ENCODE results near the gene AP3S2.

DNA sequence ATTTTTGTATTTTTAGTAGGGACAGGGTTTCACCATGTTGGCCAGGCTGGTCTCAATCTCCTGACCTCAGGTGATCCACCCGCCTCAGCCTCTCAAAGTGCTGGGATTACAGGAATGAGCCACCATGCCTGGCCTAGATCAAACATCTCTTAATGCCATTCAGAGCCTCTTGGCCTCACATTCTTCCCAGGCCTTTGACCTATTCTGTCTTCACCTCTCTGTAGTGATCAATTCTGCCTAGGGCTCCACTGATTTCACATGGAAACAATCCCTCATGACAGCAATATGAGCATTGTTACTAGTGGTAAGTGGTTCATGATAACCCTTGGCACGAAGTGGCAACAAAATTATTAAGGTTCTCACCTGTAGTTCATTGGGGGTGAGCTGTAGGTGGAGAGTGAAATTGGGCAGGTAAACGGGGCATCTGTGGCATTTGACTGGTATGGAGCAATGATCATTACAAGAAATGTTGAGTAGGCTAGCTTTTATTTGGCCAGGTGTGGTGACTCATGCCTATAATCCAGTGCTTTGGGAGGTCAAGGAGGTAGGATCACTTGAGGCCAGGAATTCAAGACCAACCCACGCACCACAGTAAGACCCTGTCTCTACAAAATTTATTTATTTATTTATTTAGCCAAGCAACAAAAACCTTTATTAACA is 23.8 kb upstream of the AP3S2 start:
- TF ChIP-seq, protein P1, sequence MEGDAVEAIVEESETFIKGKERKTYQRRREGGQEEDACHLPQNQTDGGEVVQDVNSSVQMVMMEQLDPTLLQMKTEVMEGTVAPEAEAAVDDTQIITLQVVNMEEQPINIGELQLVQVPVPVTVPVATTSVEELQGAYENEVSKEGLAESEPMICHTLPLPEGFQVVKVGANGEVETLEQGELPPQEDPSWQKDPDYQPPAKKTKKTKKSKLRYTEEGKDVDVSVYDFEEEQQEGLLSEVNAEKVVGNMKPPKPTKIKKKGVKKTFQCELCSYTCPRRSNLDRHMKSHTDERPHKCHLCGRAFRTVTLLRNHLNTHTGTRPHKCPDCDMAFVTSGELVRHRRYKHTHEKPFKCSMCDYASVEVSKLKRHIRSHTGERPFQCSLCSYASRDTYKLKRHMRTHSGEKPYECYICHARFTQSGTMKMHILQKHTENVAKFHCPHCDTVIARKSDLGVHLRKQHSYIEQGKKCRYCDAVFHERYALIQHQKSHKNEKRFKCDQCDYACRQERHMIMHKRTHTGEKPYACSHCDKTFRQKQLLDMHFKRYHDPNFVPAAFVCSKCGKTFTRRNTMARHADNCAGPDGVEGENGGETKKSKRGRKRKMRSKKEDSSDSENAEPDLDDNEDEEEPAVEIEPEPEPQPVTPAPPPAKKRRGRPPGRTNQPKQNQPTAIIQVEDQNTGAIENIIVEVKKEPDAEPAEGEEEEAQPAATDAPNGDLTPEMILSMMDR (optimal IDR thresholded peaks at IDR 0.05 in 1 of 3, IDR thresholded peaks at IDR 0.05 in 1 of 3, conservative IDR thresholded peaks at IDR 0.05 in 1 of 3; ENCODE audit: extremely low read depth in 1 of 3, insufficient read depth in 2 of 3, low read length in 3 of 3) = no peak
- no peak for TF ChIP-seq EZH2 (IDR thresholded peaks at IDR 0.05; ENCODE audit: low read length)
